IMR-90 (cell line): ENCODE results near the gene SH3RF3. TPM values are rescaled to one million over a fixed set of nuclear protein-coding genes. Genes with fewer than 3 reads are reported as not detected.

Experiments
- ATAC-seq: fragments of 200-7000 bp; cut with Tn5 transposase; 2 replicates; pipeline ENCODE4 v1.9.1; 2020; ENCODE audit warnings: low read depth, mild to moderate bottlenecking, moderate library complexity
- BruUV-seq: library from RNA; stranded (reverse); fragments of 400-500 nt; replicated peaks from 2 replicates; lab custom pipeline; 2021; lab: Mats Ljungman, UMichigan
- CTCF ChIA-PET: fragments of 300-600 bp; formaldehyde crosslinking; extraction: SDS; loops from one replicate; lab custom pipeline; 2021; ENCODE audit warnings: antibody characterized with exemption; lab: Yijun Ruan, JAX
- POLR2A ChIA-PET: fragments of 300-600 bp; sonication (Branson Sonifier 250); formaldehyde crosslinking; loops from one replicate; lab custom pipeline; 2022; ENCODE audit warnings: antibody characterized with exemption; ENCODE audit not compliant: unreplicated experiment; lab: Charles Lee
- DNase-seq: peaks from one replicate; pipeline ENCODE4 v3.0.0; 2013
- H2AFZ ChIP-seq: replicated peaks from 2 replicates; pipeline ENCODE3; 2013; ENCODE audit warnings: low read length, mild to moderate bottlenecking; ENCODE audit not compliant: poor library complexity
- H2AK5ac ChIP-seq: 2 replicates; pipeline ENCODE4 v1.6.1; 2013; ENCODE audit warnings: low read depth, low read length, inconsistent platforms
- H2AK9ac ChIP-seq: replicated peaks from 2 replicates; pipeline ENCODE3; 2013; ENCODE audit warnings: mild to moderate bottlenecking, low read depth, low read length, moderate library complexity; ENCODE audit not compliant: poor library complexity
- H2BK120ac ChIP-seq: 2 replicates; pipeline ENCODE4 v1.6.1; 2013; ENCODE audit warnings: low read depth, low read length, inconsistent platforms
- H2BK15ac ChIP-seq: 3 replicates; pipeline ENCODE4 v1.6.1; 2013; ENCODE audit warnings: low read depth, low read length, inconsistent platforms
- H2BK20ac ChIP-seq: 2 replicates; pipeline ENCODE4 v1.6.1; 2013; ENCODE audit warnings: low read depth, mild to moderate bottlenecking, inconsistent platforms, low read length, moderate library complexity
- H2BK5ac ChIP-seq: 2 replicates; pipeline ENCODE4 v1.6.1; 2013; ENCODE audit warnings: mild to moderate bottlenecking, low read depth, low read length, inconsistent platforms; ENCODE audit not compliant: poor library complexity, severe bottlenecking
- H3K14ac ChIP-seq: replicated peaks from 2 replicates; pipeline ENCODE4 v1.6.1; 2013; ENCODE audit warnings: low read depth, low read length, inconsistent platforms
- H3K18ac ChIP-seq: 2 replicates; pipeline ENCODE4 v1.6.1; 2013; ENCODE audit warnings: low read depth, low read length, control low read depth
- H3K23ac ChIP-seq: 2 replicates; pipeline ENCODE4 v1.6.1; 2013; ENCODE audit warnings: low read depth, low read length, inconsistent platforms
- H3K27ac ChIP-seq: 2 replicates; pipeline ENCODE4 v1.5.1; 2013; ENCODE audit warnings: mild to moderate bottlenecking, control low read depth, low read length; ENCODE audit not compliant: insufficient read depth
- H3K27me3 ChIP-seq: 2 replicates; pipeline ENCODE4 v1.6.1; 2013; ENCODE audit warnings: low read length; ENCODE audit not compliant: control insufficient read depth, insufficient read depth
- H3K36me3 ChIP-seq: 2 replicates; pipeline ENCODE4 v1.6.1; 2013; ENCODE audit warnings: low read length, mixed read lengths; ENCODE audit not compliant: control insufficient read depth, insufficient read depth
- H3K4ac ChIP-seq: 2 replicates; pipeline ENCODE4 v1.6.1; 2013; ENCODE audit warnings: low read depth, low read length, inconsistent platforms
- H3K4me1 ChIP-seq: 2 replicates; pipeline ENCODE4 v1.6.1; 2013; ENCODE audit warnings: low read length, mixed read lengths; ENCODE audit not compliant: control insufficient read depth, insufficient read depth
- H3K4me2 ChIP-seq: 2 replicates; pipeline ENCODE4 v1.6.1; 2013; ENCODE audit warnings: low read depth, mild to moderate bottlenecking, control low read depth, low read length, moderate library complexity
- H3K4me3 ChIP-seq: 2 replicates; pipeline ENCODE4 v1.5.1; 2013; ENCODE audit warnings: low read depth, mild to moderate bottlenecking, control low read depth, low read length, moderate library complexity; ENCODE audit not compliant: insufficient read depth
- H3K56ac ChIP-seq: 2 replicates; pipeline ENCODE4 v1.6.1; 2013; ENCODE audit warnings: low read length, inconsistent platforms; ENCODE audit not compliant: insufficient read depth; ENCODE audit errors: extremely low read depth
- H3K79me1 ChIP-seq, 2 experiments: 2 replicates each; pipeline ENCODE4 v1.6.1; 2013; ENCODE audit warnings: low read length in 2 of 2, inconsistent platforms in 1 of 2, low read depth in 1 of 2
- H3K9ac ChIP-seq: 2 replicates; pipeline ENCODE4 v1.6.1; 2013; ENCODE audit warnings: low read depth, low read length, control low read depth
- H3K9me1 ChIP-seq: 2 replicates; pipeline ENCODE4 v1.6.1; 2013; ENCODE audit warnings: low read length, inconsistent platforms; ENCODE audit not compliant: insufficient read depth
- H3K9me3 ChIP-seq: 2 replicates; pipeline ENCODE4 v1.6.1; 2013; ENCODE audit warnings: low read length; ENCODE audit not compliant: control insufficient read depth, insufficient read depth
- H4K20me1 ChIP-seq: 2 replicates; pipeline ENCODE4 v1.6.1; 2013; ENCODE audit warnings: low read length, inconsistent platforms; ENCODE audit not compliant: insufficient read depth
- H4K5ac ChIP-seq: 2 replicates; pipeline ENCODE4 v1.6.1; 2013; ENCODE audit warnings: mild to moderate bottlenecking, low read depth, low read length, control low read depth
- H4K8ac ChIP-seq, 2 experiments: 2 replicates each; pipeline ENCODE4 v1.6.1; 2013; ENCODE audit warnings: low read depth in 2 of 2, low read length in 2 of 2, control low read depth in 1 of 2, inconsistent platforms in 1 of 2
- H4K91ac ChIP-seq: 2 replicates; pipeline ENCODE4 v1.6.1; 2013; ENCODE audit warnings: low read depth, low read length, inconsistent platforms; ENCODE audit not compliant: insufficient read depth
- BHLHE40 ChIP-seq: fragments of 150-350 bp; IDR thresholded peaks from 2 replicates; pipeline ENCODE4 v1.6.1; 2016; ENCODE audit warnings: mild to moderate bottlenecking, low read depth, low read length
- CEBPB ChIP-seq: IDR thresholded peaks from 2 replicates; pipeline ENCODE4 v1.6.1; 2012; ENCODE audit warnings: low read depth, low read length, improper control_type of control experiment
- FOS ChIP-seq: fragments of 150-350 bp; IDR thresholded peaks from 2 replicates; pipeline ENCODE4 v1.6.1; 2016; ENCODE audit warnings: low read depth, low read length
- MAFK ChIP-seq: IDR thresholded peaks from 2 replicates; pipeline ENCODE4 v1.6.1; 2012; ENCODE audit warnings: low read depth, low read length, improper control_type of control experiment
- MAZ ChIP-seq: IDR thresholded peaks from 2 replicates; pipeline ENCODE4 v1.6.1; 2012; ENCODE audit warnings: low read depth, mild to moderate bottlenecking, low read length, improper control_type of control experiment, moderate library complexity, borderline replicate concordance
- NFE2L2 ChIP-seq: fragments of 150-350 bp; IDR thresholded peaks from 2 replicates; pipeline ENCODE4 v1.6.1; 2016; ENCODE audit warnings: low read depth, mild to moderate bottlenecking, low read length
- POLR2A ChIP-seq: IDR thresholded peaks from 2 replicates; pipeline ENCODE4 v1.6.1; 2012; ENCODE audit warnings: mild to moderate bottlenecking, low read depth, low read length
- RCOR1 ChIP-seq: IDR thresholded peaks from 2 replicates; pipeline ENCODE4 v1.6.1; 2012; ENCODE audit warnings: mild to moderate bottlenecking, low read length, improper control_type of control experiment; ENCODE audit not compliant: insufficient replicate concordance
- RFX5 ChIP-seq: IDR thresholded peaks from 2 replicates; pipeline ENCODE4 v1.8.0; 2012; ENCODE audit warnings: low read depth, mild to moderate bottlenecking, low read length, moderate library complexity
- SMC3 ChIP-seq: fragments of 150-350 bp; IDR thresholded peaks from 2 replicates; pipeline ENCODE4 v1.6.1; 2016; ENCODE audit warnings: low read depth, mild to moderate bottlenecking, antibody characterized with exemption, low read length, moderate library complexity
- WGBS, 2 experiments: methylation state at CpG; one replicate each; pipeline versions ENCODE4 v1.1.5 to v1.1.7; 2013; ENCODE audit warnings: missing lambda C conversion rate in 2 of 2; ENCODE audit not compliant: insufficient read length in 1 of 2; ENCODE audit errors: extremely low coverage in 2 of 2; 5-methylcytosine and 5-hydroxymethylcytosine counted together
- dilution Hi-C: fragments of 300-500 bp; cut with HindIII; formaldehyde crosslinking; loops from one replicate; pipeline ENCODE4 v1.14.3; 2018; ENCODE audit warnings: low sequenced_read_pairs; ENCODE audit not compliant: unreplicated experiment
- in situ Hi-C: fragments of 300-500 bp; cut with MboI; formaldehyde crosslinking; loops from 3 replicates; pipeline ENCODE4 v1.14.3; 2019; ENCODE audit warnings: low sequenced_read_pairs, inconsistent platforms, mixed read lengths
- intact Hi-C: fragments of 100-400 bp; cut with micrococcal nuclease; formaldehyde crosslinking; loops from 2 replicates; pipeline ENCODE4 v1.10.0; 2022
- polyA plus RNA-seq, 3 experiments: library from polyadenylated mRNA; depleted of rRNA; stranded (reverse); fragments of >200 nt; gene quantifications; 2 replicates each; pipeline ENCODE4 v1.2.3, GENCODE V29; 2012; ENCODE audit warnings: low replicate concordance in 1 of 3
- total RNA-seq: library from RNA; depleted of rRNA; stranded (reverse); fragments of >200 nt; gene quantifications from 2 replicates; pipeline ENCODE4 v1.2.3, GENCODE V29; 2012
- TF ChIP-seq, protein P1 (sequence below): fragments of 150-350 bp; IDR thresholded peaks from 2 replicates; pipeline ENCODE4 v1.6.1; 2016; ENCODE audit warnings: low read depth, mild to moderate bottlenecking, low read length, moderate library complexity, borderline replicate concordance
- TF ChIP-seq, protein P2 (sequence below): conservative IDR thresholded peaks from 2 replicates; pipeline ENCODE4 v1.5.1; 2012; ENCODE audit warnings: mild to moderate bottlenecking, low read depth, low read length, improper control_type of control experiment
- TF ChIP-seq, protein P3 (sequence below): fragments of 150-350 bp; IDR thresholded peaks from 2 replicates; pipeline ENCODE4 v1.6.1; 2017; ENCODE audit warnings: mild to moderate bottlenecking, antibody characterized with exemption, low read length, low read depth

Gene SH3RF3
- total and polyA plus RNA-seq, 2 of the 4 experiments (the other 2 are of a cell fraction): 3.4 to 5.3 TPM

DNA sequence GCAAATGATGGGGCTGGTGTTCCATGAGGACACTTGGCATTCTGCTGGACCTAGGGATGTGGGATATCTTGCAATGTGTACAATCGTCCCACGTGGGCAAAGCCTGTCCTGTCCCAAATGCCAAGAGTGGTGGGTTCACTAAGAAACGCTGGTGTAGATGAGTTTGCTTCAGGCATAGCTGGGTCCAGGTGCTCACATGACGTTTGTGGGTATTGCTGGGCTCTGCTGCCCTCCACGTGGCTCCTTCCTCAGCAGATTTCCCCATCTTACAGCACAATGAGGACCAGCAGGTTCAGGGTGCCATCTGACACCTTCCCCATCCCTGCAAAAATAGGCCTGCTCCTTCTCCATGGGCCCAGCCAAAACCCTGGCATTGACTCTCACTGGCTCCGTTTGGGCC is 378.8 kb downstream of the SH3RF3 start:
- CTCF ChIA-PET: interaction anchor here (1.1 kb wide), 1 partner anchor 336 kb away, joined by 3 read pairs; no protein-coding TSS in a partner anchor

More for the DNA sequence above, 378.8 kb downstream of the SH3RF3 start:
- TF ChIP-seq, protein P1, sequence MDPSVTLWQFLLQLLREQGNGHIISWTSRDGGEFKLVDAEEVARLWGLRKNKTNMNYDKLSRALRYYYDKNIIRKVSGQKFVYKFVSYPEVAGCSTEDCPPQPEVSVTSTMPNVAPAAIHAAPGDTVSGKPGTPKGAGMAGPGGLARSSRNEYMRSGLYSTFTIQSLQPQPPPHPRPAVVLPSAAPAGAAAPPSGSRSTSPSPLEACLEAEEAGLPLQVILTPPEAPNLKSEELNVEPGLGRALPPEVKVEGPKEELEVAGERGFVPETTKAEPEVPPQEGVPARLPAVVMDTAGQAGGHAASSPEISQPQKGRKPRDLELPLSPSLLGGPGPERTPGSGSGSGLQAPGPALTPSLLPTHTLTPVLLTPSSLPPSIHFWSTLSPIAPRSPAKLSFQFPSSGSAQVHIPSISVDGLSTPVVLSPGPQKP: no peak
- TF ChIP-seq BHLHE40 (no peak), POLR2A (no peak), SMC3 (no peak), RFX5 (no peak), CEBPB (no peak), FOS (no peak), NFE2L2 (no peak), RCOR1 (no peak), MAFK (no peak), MAZ (no peak)
- TF ChIP-seq, protein P2, sequence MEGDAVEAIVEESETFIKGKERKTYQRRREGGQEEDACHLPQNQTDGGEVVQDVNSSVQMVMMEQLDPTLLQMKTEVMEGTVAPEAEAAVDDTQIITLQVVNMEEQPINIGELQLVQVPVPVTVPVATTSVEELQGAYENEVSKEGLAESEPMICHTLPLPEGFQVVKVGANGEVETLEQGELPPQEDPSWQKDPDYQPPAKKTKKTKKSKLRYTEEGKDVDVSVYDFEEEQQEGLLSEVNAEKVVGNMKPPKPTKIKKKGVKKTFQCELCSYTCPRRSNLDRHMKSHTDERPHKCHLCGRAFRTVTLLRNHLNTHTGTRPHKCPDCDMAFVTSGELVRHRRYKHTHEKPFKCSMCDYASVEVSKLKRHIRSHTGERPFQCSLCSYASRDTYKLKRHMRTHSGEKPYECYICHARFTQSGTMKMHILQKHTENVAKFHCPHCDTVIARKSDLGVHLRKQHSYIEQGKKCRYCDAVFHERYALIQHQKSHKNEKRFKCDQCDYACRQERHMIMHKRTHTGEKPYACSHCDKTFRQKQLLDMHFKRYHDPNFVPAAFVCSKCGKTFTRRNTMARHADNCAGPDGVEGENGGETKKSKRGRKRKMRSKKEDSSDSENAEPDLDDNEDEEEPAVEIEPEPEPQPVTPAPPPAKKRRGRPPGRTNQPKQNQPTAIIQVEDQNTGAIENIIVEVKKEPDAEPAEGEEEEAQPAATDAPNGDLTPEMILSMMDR: no peak
- TF ChIP-seq, protein P3, sequence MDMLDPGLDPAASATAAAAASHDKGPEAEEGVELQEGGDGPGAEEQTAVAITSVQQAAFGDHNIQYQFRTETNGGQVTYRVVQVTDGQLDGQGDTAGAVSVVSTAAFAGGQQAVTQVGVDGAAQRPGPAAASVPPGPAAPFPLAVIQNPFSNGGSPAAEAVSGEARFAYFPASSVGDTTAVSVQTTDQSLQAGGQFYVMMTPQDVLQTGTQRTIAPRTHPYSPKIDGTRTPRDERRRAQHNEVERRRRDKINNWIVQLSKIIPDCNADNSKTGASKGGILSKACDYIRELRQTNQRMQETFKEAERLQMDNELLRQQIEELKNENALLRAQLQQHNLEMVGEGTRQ: no peak
- Histone ChIP-seq H3K4me1 (no peaks in the 10 kb centered on the region), H3K4ac (peak overlapping the region; percentile 23), H3K18ac (no peak overlapping the region), H4K20me1 (peaks cover 3% of the 10 kb centered on the region; the same call in 1 of the 2 replicates), H3K9ac (no peak overlapping the region), H4K91ac (no peak overlapping the region), H3K27ac (no peak overlapping the region), H3K79me1 (no peaks in the 10 kb centered on the region), H3K14ac (no peak overlapping the region), H3K9me1 (peaks cover 10% of the 10 kb centered on the region; the same call in 1 of the 2 replicates), H3K4me3 (no peak overlapping the region), H2BK5ac (no peak overlapping the region), H2BK20ac (no peak overlapping the region), H4K8ac (no peak overlapping the region), H4K5ac (no peak overlapping the region), H3K36me3 (peaks cover 11% of the 10 kb centered on the region; the same call in 1 of the 2 replicates), H2BK15ac (no peak overlapping the region), H2AK9ac (peak overlapping the region; percentile 11), H2AK5ac (peak overlapping the region; percentile 27), H3K56ac (no peak overlapping the region), H3K27me3 (no peaks in the 10 kb centered on the region), H3K4me2 (no peak overlapping the region), H3K9me3 (no peaks in the 10 kb centered on the region), H2AFZ (no peak overlapping the region), H3K23ac (no peak overlapping the region; the same call in 1 of the 2 replicates), H2BK120ac (no peak overlapping the region)
- POLR2A ChIA-PET: no interaction called here
- intact Hi-C loops (no loop called here), in situ Hi-C loops (loop anchor here (5.0 kb wide), 1 partner anchor 381 kb away; the partner anchor contains the start of gene SH3RF3), dilution Hi-C loops (no loop called here)
- ATAC-seq (no peak), DNase-seq (no peak)
- 82% methylated on average over 4 of the region's 6 CpGs; no CpG with 5 or more reads in 1 of the 2 experiments for WGBS, 2 experiments
- no TSS peak for BruUV-seq
